HEK293 (cell line): ENCODE measurements around the gene DCAF4.

Experiments
- TCF7L2 ChIP-seq: IDR thresholded peaks from 2 replicates; pipeline ENCODE4 v1.6.1; 2011; ENCODE audit warnings: low read depth, mild to moderate bottlenecking, inconsistent platforms, low read length, moderate library complexity, borderline replicate concordance
- ZNF843 ChIP-seq: fragments of 450-650 bp; formaldehyde crosslinking; IDR thresholded peaks from 2 replicates; pipeline ENCODE4 v1.5.1; 2016; ENCODE audit warnings: missing biosample characterization, missing genetic modification characterization
- TF ChIP-seq, protein P1 (sequence below): fragments of 450-650 bp; formaldehyde crosslinking; IDR thresholded peaks from 2 replicates; pipeline ENCODE4 v1.5.1; 2017; ENCODE audit warnings: missing biosample characterization, missing genetic modification characterization
- TF ChIP-seq, protein P2 (sequence below): fragments of 450-650 bp; formaldehyde crosslinking; IDR thresholded peaks from 2 replicates; pipeline ENCODE4 v1.5.1; 2016; ENCODE audit warnings: missing biosample characterization, missing genetic modification characterization
- TF ChIP-seq, protein P3 (sequence below): fragments of 450-650 bp; formaldehyde crosslinking; IDR thresholded peaks from 2 replicates; pipeline ENCODE4 v1.5.1; 2016; ENCODE audit warnings: missing biosample characterization, missing genetic modification characterization

DNA sequence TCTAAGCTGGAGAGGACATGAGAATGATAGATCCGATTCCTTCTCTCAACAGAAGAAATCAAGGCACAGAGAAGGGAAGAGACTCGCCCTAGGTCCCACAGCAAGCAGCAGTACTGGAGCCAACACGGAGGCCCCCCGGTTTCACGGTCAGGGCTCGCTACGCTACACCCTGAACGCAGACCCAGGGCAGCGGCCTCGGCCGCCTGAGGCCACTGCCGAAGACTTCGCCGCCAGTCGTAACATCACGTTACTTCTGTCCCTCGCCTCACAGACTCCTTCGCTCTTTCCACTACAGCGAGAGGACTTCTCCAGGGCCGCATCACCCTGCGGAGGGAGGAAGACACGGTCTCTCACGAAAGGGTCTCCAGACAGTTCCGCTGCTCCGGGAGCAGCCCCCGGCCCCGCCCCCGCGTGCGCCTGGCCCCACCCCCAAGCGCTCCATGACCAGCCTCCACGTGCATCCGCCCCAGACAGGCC lies 411 bp upstream of the DCAF4 start:
- TF ChIP-seq ZNF843 (tag by site-specific recombination) (no peak), TCF7L2 (no peak)
- TF ChIP-seq, protein P1, sequence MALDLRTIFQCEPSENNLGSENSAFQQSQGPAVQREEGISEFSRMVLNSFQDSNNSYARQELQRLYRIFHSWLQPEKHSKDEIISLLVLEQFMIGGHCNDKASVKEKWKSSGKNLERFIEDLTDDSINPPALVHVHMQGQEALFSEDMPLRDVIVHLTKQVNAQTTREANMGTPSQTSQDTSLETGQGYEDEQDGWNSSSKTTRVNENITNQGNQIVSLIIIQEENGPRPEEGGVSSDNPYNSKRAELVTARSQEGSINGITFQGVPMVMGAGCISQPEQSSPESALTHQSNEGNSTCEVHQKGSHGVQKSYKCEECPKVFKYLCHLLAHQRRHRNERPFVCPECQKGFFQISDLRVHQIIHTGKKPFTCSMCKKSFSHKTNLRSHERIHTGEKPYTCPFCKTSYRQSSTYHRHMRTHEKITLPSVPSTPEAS (tag by site-specific recombination), result no peak
- TF ChIP-seq, protein P2, sequence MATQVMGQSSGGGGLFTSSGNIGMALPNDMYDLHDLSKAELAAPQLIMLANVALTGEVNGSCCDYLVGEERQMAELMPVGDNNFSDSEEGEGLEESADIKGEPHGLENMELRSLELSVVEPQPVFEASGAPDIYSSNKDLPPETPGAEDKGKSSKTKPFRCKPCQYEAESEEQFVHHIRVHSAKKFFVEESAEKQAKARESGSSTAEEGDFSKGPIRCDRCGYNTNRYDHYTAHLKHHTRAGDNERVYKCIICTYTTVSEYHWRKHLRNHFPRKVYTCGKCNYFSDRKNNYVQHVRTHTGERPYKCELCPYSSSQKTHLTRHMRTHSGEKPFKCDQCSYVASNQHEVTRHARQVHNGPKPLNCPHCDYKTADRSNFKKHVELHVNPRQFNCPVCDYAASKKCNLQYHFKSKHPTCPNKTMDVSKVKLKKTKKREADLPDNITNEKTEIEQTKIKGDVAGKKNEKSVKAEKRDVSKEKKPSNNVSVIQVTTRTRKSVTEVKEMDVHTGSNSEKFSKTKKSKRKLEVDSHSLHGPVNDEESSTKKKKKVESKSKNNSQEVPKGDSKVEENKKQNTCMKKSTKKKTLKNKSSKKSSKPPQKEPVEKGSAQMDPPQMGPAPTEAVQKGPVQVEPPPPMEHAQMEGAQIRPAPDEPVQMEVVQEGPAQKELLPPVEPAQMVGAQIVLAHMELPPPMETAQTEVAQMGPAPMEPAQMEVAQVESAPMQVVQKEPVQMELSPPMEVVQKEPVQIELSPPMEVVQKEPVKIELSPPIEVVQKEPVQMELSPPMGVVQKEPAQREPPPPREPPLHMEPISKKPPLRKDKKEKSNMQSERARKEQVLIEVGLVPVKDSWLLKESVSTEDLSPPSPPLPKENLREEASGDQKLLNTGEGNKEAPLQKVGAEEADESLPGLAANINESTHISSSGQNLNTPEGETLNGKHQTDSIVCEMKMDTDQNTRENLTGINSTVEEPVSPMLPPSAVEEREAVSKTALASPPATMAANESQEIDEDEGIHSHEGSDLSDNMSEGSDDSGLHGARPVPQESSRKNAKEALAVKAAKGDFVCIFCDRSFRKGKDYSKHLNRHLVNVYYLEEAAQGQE (tag by site-specific recombination), result no peak
- TF ChIP-seq, protein P3, sequence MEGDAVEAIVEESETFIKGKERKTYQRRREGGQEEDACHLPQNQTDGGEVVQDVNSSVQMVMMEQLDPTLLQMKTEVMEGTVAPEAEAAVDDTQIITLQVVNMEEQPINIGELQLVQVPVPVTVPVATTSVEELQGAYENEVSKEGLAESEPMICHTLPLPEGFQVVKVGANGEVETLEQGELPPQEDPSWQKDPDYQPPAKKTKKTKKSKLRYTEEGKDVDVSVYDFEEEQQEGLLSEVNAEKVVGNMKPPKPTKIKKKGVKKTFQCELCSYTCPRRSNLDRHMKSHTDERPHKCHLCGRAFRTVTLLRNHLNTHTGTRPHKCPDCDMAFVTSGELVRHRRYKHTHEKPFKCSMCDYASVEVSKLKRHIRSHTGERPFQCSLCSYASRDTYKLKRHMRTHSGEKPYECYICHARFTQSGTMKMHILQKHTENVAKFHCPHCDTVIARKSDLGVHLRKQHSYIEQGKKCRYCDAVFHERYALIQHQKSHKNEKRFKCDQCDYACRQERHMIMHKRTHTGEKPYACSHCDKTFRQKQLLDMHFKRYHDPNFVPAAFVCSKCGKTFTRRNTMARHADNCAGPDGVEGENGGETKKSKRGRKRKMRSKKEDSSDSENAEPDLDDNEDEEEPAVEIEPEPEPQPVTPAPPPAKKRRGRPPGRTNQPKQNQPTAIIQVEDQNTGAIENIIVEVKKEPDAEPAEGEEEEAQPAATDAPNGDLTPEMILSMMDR (tag by site-specific recombination), result no peak
